HG03342 (cell line): Measurements from ENCODE around the gene SIPA1L3.
"Not testable (repeated sequence)": the region's sequence is repeated elsewhere in the genome, so short reads cannot be mapped to it uniquely, and the experiment has no call there.

Source experiments
- ATAC-seq: cut with Tn5 transposase; IDR thresholded peaks from one replicate; pipeline ENCODE4 v1.9.1; 2021; ENCODE audit warnings: mild to moderate bottlenecking, moderate library complexity; ENCODE audit not compliant: unreplicated experiment

Gene SIPA1L3

DNA sequence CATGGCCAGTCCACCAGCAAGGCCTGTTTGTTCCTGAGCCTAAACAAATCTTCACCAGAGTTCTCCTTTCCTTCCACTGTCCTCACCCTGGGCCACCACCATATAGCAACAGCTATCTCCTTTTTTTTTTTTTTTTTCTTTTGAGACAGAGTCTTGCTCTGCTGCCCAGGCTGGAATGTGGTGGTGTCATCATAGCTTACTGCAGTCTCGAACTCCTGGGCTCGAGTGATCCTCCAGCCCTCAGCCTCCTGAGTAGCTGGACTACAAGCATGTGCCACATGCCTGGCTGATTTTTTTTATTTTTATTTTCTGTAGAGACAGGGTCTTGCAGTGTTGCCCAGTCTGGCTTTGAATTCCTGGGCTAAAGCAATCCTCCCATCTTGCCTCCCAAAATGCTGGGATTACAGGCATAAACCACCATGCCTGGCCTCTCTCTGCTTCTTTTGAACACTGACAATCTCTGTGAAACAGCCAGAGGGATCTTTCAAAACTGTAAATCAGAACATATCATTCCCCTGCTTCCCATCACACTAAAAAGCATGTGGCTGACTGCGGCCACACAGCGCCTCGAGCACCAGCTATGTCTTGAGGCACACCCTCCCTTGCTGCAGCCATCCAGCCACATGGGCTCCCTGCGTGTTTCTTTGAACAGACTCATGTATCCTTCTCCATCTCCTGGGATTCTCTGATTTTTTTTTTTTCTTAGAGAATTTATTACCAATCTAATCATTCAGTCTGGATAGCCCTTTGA, 110.6 kb downstream of the SIPA1L3 start:
- no peak for ATAC-seq

DNA sequence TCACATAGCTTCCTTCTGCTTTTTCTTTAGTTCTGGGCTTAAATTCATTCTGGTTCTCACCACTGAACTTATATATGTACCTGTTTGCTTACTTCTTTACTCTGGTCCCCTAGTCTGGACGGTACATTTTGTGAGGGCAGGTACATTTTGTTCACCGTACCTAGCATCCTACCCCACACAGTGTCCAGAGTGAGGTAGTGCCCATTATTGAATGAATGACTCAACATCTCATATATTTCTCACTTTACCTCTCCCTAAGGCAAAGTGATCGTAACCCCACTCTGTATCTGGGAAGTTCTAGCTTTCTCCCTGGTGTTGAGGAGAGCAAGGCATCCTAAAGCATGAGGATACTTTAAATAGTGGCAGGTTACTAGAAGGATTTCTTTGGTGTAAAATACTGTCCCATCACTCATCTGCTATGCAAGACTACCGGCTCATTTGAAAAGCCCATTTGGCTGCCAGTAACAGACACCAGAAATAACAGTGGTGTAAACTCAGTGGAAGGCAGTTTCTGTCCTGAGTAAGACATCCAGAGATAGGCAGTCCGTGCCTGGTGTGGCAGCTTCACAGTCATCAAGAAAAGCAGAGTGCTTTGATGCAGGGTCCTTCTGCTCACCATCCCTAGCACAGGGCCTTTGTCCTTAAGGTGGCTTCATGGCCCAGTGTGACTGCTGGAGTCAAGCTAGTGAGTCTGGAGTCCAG, 111.8 kb downstream of the SIPA1L3 start:
- no peak for ATAC-seq

DNA sequence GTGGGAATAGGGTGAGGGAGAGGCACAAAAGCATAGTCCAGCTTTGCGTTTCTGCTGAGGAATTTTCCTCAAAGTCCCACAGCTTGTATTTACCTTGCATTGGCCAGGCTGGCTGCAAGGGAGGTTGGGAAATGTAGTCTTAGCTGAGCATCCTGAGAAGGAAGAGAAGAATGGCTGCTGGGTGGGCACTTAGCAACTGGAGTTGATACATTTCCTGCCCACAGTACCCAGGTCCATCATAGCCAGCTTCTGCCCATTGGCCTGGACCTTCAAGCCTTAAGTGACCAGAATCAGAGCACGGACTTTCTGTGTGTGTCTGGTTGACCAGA, 112.4 kb downstream of the SIPA1L3 start:
- no peak for ATAC-seq

DNA sequence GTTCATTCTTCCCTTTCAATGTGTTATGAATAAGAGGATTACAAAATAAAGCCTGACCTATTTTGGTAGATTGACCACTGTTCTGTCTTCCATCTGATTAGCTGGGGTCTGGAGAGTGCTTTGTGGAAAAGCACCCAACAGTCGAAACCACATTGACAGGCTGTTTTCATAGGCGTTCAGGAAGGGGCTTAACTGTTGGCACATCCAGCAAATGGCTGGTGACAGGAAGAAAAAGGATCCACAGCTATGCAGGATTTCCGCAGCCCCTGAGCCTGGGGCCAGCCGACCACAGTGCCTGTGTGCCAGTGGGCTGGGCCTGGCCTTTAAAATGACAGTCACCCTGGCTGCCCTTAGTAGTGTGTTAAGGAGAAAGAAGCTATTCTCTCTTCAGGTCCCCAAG, 113.3 kb downstream of the SIPA1L3 start:
- ATAC-seq: no peak

DNA sequence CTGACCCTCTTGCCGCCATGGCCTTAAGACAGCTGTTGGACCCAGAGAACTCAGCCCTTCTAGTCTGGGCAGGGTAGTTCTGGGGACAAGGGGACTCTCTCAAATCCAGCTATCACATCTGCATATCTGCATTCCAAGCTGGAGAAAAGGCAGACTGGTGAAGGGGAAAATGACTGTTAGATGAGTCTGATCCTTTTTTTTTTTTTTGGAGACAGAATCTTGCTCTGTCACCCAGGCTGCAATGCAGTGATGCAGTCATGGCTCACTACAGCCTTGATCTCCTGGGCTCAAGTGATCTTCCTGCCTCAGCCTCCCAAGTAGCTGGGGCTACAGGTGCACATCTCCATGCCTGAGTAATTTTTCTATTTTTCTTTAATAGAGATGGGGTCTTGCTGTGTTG, 114.3 kb downstream of the SIPA1L3 start:
- ATAC-seq: no peak

DNA sequence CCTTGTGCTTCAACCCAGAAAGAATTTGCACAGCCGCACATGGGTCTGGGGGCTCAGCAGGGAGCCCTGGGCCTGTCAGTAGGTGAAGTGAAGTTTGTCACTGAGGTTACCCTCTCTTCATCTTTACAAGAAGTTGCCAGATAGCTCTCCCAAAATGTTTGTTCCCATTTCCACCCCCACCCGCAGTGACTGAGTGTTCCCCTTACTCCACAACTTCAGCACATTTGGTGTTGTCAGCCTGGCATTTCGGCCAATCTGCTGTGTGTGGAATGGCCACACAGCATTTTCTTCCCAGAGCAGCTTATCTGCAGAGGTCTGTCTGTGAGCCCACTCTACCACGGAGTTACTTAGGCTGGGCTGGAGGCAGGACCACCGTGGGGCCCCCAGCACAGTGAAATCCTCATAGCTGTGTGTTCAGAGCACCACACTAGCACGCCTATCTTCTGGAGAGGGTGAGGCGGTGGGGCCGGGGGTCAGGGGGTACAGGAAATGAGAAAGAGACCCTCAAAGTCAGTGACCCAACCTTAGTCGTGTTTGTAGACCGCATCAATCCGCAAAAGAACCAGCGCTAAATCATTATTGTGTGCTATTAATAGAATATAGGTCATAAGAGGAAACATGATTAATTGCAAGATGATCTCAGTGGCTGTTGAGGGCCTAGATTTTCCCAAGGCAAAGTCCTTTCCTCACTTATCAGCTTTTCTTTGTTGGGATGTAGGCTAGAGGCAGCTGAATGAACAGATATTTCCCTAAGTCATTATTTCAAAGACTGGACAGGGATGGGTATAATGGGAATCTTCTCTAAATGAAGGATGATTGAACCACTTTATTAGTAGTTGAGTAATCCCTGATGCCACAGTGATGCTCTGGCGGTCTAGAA, 116.0 kb downstream of the SIPA1L3 start:
- ATAC-seq: no peak

DNA sequence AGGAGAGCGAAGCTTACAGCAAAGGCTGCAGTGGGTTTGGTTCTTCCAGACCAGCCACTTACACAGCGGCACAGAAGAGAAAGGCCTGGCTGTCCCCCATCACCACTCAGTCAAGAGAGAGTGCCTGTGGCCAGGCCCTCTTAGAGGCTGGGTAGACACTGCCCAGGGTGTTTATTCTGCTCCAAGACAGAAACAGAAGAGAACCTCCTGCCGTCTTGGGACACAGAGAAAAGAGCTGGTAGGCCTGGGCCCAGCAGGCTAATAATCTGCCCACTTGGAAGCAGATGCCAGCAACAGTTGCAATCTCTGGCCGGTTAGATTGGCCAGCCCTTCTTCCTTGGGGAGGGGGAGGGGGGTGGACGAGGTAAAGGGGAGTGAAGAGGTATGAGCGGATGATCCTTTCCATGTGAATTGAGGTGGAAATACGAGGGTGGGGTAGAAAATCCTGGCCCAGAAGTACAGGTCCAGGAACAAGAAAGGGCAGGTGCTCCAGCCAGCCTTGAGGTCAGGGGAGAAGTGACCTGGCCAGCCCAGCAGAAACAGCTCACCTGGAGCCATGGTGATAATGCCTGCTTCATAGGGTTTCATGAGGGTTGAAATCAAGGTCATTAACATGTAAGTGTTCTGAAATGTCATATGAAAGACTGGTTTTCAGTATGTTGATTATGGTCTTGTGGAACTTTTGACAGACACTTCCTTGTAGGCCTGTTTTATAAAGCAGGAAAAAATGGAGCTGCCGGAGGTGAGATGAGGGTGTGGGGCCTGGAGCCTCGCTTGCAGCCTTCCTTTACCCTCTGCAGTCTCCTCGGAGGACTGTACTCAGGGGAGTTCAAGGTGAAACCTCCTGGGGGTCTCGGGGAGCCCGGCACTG, 116.9 kb downstream of the SIPA1L3 start:
- ATAC-seq: no peak

DNA sequence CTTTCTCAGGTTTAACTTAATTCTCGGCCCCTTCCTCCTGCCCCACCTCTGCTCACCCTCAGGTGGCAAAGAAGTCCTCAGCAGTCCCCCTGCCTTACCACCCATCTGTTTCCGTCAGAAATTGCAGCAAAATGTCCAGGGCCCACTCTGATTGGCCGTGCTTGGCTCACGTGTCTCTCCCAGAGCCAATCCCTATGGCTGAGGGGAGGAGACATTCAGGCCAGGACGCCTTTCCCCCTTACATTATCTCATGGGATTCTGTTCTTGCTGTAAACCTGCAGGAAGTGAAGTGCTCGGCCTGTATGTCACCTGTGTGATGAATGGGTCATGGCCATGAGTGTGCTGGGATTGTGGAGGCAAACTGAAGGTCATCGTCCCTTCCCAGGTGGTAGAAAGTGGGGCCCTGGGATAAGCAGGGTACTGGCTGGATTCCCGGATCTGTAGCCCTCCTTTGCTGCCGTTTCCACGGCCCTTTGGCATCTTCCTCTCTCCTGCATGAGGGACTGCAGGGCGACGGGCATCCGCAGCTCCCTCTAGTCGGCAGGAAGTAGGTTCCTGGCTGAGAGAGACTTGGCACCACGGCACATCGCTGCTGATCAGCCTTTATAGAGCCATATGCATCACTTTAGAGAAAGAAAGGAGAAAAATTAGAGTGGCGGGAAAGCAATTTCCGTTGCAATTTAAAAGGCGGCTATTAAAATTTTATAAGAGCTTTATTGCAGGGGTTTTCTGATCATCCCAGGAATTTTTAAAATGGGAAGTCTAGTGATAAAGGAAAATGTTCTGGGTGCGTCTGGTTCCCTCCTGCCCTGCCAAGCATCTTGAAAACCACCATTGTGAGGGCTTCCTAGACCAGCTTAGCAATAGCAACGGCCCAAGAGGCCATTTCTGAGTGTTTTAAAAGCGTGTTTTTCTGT, 118.2 kb downstream of the SIPA1L3 start:
- ATAC-seq: no peak

DNA sequence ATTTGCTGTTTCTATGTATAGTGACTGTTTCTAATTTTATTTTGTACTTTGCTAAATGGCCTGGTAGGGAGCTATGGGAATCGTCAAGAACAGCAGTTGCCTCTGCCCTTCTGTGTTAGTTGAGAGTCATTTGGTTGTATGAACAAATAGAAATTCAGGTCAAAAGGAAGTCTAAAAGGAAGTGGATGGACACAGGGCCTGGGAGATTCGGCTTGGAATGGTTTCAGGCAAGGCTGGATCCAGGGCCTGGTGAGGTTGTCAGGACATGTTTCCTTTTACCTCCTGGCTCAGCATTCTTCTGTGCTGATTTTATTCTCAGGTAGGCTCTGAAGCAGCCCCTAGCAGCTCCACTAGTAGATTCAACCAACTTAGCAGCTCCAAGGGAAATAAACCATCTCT, 118.9 kb downstream of the SIPA1L3 start:
- no peak for ATAC-seq

DNA sequence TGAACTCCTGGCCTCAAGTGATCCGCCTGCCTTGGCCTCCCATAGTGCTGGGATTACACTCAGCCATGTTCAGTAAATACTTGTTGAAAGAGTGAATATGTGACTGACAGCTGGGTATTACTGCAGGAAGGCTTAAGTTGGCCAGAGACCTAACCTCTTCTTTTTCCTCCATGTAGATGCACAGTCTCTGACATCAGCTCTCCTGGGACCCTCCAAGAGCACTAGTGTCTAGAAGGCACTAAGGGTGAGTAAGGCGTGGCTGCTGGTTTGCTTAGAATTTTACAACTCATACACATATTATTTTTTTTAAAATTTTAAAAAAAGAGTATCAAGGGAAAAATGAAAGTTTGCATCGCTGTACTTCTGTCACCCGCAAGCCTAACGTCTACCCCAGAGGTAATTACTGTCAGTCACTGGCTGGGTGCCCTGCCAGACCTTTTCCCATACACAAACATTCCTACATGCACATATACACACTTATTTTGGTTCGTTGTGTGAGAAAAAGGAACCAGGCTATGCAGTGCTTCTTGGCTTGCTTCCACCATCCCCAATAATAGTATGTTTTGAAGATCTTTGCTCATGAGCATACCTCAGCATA, 122.0 kb downstream of the SIPA1L3 start:
- no peak for ATAC-seq

DNA sequence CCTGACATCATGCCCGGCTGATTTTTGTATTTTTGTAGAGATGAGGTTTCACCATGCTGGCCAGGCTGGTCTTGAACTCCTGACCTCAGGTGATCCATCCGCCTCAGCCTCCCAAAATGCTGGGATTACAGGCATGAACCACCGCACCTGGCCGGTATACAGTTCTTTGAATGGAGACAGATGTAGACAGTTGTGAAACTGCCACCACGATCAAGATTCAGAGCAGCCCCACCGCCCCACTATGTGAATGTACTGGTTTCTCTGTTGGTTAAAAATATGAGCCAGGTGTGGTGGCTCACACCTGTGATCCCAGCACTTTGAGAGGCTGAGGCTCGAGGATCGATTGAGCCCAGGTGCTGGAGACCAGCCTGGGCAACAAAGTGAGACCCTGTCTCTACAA, 123.0 kb downstream of the SIPA1L3 start:
- not testable (repeated sequence) for ATAC-seq

DNA sequence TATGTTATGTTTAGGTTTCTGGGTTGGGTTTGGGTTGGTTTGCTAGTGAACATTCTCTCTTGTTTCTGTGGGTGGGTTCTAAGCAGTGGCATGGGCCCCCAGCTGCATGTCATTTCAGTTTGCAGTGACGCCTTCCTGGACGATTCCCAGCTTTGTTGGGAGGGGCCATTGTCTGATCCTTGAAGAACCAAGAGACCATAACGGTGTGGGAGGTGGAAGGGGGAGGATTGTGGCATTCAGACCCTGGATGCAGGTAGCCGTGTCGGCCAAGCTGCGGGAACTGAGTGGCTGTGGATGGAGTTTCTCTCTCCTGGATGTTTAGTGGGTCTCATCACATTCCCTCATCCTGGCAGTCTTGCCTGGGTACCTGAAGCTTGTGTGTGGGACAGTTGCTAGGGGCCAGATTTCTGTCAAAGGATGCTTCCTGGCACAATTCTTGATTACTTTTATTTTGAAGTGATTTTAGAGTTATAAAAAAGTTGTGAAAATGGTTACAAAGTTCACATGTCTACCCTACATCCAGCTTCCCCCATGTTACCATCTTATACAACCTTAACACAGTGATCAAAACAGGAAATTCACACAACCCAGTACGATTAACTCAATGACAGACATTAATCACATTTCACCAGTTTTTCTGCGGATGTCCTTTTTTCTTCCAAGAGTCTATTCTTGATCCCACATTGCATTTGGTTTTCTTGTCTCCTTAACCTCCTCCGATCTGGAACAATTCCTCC, 123.8 kb downstream of the SIPA1L3 start:
- no peak for ATAC-seq

DNA sequence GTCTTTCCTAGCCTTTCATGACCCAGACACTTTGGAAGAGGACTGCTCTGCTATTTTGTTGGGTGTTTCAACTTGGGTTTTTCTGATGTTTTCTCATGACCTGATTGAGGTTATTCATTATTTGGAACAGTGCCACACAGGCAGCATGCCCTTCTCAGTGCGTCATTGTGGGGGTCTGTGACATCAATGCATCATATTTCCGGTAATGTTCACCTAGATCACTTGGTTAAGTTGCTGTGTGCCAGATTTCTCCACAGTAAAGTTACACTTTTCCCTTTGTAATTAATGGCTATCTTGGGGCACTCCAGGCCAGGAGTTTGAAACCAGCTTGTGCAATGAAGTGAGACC, 124.4 kb downstream of the SIPA1L3 start:
- no peak for ATAC-seq

DNA sequence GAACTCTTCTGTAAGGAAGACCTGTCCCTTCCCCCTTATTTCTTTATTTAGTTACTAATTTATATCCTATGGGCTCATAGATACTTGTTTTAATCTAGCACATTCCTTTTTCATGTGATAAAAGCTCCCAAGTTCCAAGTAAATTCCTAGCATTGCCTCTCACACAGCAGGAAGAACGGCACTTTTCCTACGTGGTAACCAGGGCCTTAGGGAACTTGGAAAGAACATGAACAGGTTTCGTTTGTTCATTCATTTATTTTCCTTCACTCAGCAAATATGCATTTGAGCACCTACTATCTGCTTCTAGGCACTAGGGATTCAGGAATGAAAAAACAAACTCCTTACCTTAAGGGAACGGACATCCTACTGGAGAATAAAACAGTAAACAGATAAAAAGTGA, 125.1 kb downstream of the SIPA1L3 start:
- no peak for ATAC-seq

DNA sequence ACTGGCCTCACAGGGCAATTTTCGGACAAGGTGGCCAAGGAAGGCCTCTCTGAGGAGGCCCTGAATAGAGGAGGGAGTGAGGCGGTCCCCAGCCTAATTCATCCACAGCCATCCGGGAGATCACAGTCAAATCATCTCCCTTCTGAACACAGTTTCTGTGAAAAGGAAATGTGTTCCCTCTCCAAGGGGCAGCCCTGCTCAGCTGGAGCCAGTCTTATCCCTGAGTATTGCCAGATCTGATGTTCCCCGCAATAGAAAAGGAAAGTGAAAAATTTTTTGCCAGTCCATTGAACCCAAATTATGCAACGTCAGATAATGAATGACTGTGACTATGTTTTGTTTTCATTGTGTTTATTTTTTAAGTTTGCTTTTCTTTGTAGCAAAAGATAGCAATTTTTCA, 125.9 kb downstream of the SIPA1L3 start:
- ATAC-seq: no peak

DNA sequence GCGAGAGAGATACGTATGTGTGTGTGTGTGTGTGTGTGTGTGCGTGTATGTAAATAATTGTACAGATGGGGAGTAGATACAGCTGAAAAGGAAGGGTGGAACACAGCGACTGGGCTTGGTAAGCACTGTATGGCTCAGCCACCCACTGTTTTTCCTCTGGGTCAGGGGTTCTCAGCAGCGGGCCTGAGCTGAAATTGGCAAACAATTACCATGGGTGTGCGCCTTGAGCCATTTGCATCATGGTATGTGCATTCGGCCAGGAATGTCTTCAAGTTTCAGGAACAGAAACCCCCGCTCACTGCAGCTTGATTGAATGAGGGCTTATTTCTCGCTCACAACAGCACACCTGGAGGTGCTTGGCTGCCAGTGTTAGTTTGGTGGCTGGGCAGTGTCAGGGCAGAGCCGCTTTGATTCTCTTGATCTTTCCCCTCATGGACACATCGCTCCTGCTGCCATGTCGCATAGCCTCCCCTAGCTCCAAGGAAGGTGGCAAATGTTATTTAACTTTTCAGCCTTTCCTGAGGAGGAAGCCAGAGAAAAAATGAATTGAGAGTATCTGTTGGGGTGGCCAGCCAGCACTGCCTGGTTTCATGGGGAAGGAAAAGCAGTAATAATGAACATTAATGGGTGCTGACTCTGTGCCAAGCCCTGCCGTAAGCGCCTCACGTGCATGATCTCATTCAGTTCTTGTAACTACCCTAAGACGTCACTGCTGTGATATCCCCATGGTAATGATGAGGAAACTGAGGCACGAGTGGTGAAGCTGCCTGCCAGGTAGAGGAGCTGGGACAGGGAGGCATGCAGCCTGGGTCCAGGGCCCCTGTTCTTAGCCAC, 126.9 kb downstream of the SIPA1L3 start:
- ATAC-seq: peak; percentile 70

DNA sequence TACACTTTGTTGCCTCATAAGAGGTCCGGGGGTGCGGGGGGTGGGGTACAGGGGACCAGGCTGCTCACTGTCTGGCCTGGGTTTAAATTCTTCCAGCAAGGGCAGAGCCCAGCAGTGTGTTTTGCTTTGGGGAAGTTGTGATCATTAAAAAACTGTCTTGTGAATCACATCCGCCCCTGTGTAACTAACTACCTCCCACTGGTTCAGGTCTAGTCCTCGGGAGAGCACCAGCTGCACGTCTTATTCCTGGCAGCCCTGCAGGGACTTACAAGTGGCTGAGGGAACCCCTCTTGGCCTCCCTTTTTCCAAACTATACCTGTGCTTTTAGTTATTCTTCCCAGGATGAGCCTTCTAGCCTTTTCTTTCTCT, 127.5 kb downstream of the SIPA1L3 start:
- no peak for ATAC-seq
